DOHH2 (cell line): ENCODE results near the gene TSPAN6.
A peak's percentile ranks its signal among the peaks of the same experiment; 100 is the strongest.

Experiments
- H3F3A ChIP-seq: fragments of 200-600 bp; sonication (generic), shearing (Covaris generic); 2 replicates; pipeline ENCODE4 v1.6.0; 2016; ENCODE audit warnings: antibody characterized with exemption, mild to moderate bottlenecking; ENCODE audit not compliant: control insufficient read depth, insufficient read depth
- H3K27ac ChIP-seq: fragments of 200-600 bp; sonication (generic); 2 replicates; pipeline ENCODE4 v1.5.1; 2014; ENCODE audit warnings: low read depth, mild to moderate bottlenecking, low read length, moderate library complexity
- H3K27me3 ChIP-seq: fragments of 200-600 bp; sonication (generic); 2 replicates; pipeline ENCODE4 v1.6.1; 2014; ENCODE audit warnings: mild to moderate bottlenecking, low read length, mixed read lengths; ENCODE audit not compliant: control insufficient read depth
- H3K36me3 ChIP-seq: fragments of 200-600 bp; sonication (generic); 2 replicates; pipeline ENCODE4 v1.6.1; 2014; ENCODE audit warnings: mild to moderate bottlenecking, low read length, moderate library complexity, mixed read lengths; ENCODE audit not compliant: control insufficient read depth
- H3K4me1 ChIP-seq: fragments of 200-600 bp; sonication (generic); 2 replicates; pipeline ENCODE4 v1.6.1; 2014; ENCODE audit warnings: mild to moderate bottlenecking, low read length, mixed read lengths; ENCODE audit not compliant: control insufficient read depth
- H3K4me2 ChIP-seq: fragments of 200-600 bp; sonication (generic); 2 replicates; pipeline ENCODE4 v1.6.0; 2014; ENCODE audit warnings: mild to moderate bottlenecking, low read length, moderate library complexity
- H3K4me3 ChIP-seq: fragments of 200-600 bp; sonication (generic); 2 replicates; pipeline ENCODE4 v1.5.1; 2014; ENCODE audit warnings: mild to moderate bottlenecking, low read length, mixed read lengths
- H3K79me2 ChIP-seq: fragments of 200-600 bp; sonication (generic); 2 replicates; pipeline ENCODE4 v1.6.1; 2014; ENCODE audit warnings: mild to moderate bottlenecking, low read length, mixed read lengths; ENCODE audit not compliant: control insufficient read depth
- H3K9me2 ChIP-seq: fragments of 200-600 bp; sonication (generic); replicated peaks from 2 replicates; pipeline ENCODE4 v1.6.1; 2014; ENCODE audit warnings: mild to moderate bottlenecking, low read length, mixed read lengths; ENCODE audit not compliant: control insufficient read depth
- H3K9me3 ChIP-seq: fragments of 200-600 bp; sonication (generic); 2 replicates; pipeline ENCODE4 v1.6.1; 2014; ENCODE audit warnings: antibody characterized with exemption, low read length, mixed read lengths; ENCODE audit not compliant: control insufficient read depth, insufficient read depth
- H4K20me1 ChIP-seq: fragments of 200-600 bp; sonication (generic); 2 replicates; pipeline ENCODE4 v1.6.0; 2014; ENCODE audit warnings: low read depth, mild to moderate bottlenecking, antibody characterized with exemption, low read length, moderate library complexity; ENCODE audit not compliant: control insufficient read depth, insufficient read depth
- CTCF ChIP-seq: fragments of 200-600 bp; sonication (generic); IDR thresholded peaks from one replicate; pipeline ENCODE4 v1.5.1; 2014; ENCODE audit warnings: antibody characterized with exemption, mild to moderate bottlenecking, low read depth, low read length; ENCODE audit not compliant: poor library complexity, severe bottlenecking
- EZH2phosphoT487 ChIP-seq: fragments of 200-600 bp; sonication (generic); IDR thresholded peaks from 2 replicates; pipeline ENCODE4 v1.6.1; 2017; ENCODE audit warnings: borderline replicate concordance, mild to moderate bottlenecking, antibody characterized with exemption, low read length, moderate library complexity, mixed read lengths

TSPAN6 gene

GRCh38 chrX:100623001-100623400, 13.6 kb downstream of the TSPAN6 start:
- Histone ChIP-seq H3K79me2 (no peaks in the 10 kb centered on the region), H4K20me1 (no peaks in the 10 kb centered on the region), H3K9me2 (no peaks in the 10 kb centered on the region), H3K27ac (no peak overlapping the region), H3K4me1 (peaks cover 10% of the 10 kb centered on the region), H3K9me3 (no peaks in the 10 kb centered on the region), H3K27me3 (peaks cover 5% of the 10 kb centered on the region; the same call in 1 of the 2 replicates), H3K4me3 (no peak overlapping the region), H3F3A (no peaks in the 10 kb centered on the region; the same call in 1 of the 2 replicates), H3K36me3 (no peaks in the 10 kb centered on the region), H3K4me2 (no peak overlapping the region)
- TF ChIP-seq EZH2phosphoT487 (no peak), CTCF (no peak)

GRCh38 chrX:100615005-100615404, 21.6 kb downstream of the TSPAN6 start:
- Histone ChIP-seq H3K79me2 (no peaks in the 10 kb centered on the region), H3K9me3 (no peaks in the 10 kb centered on the region), H3K4me2 (no peak overlapping the region), H3K9me2 (no peaks in the 10 kb centered on the region), H3K4me1 (no peaks in the 10 kb centered on the region), H3K27ac (no peak overlapping the region), H3F3A (no peaks in the 10 kb centered on the region), H4K20me1 (no peaks in the 10 kb centered on the region), H3K27me3 (no peaks in the 10 kb centered on the region), H3K4me3 (no peak overlapping the region), H3K36me3 (no peaks in the 10 kb centered on the region)
- peak; percentile 27 for TF ChIP-seq CTCF
- no peak for TF ChIP-seq EZH2phosphoT487

- no peak overlapping the region for H3K4me2 ChIP-seq
- H4K20me1 ChIP-seq, result no peaks in the 10 kb centered on the region
- TF ChIP-seq EZH2phosphoT487 (no peak), CTCF (no peak)
- no peaks in the 10 kb centered on the region for H3K36me3 ChIP-seq
- no peak overlapping the region for H3K4me3 ChIP-seq
- H3K4me1 ChIP-seq, result no peaks in the 10 kb centered on the region
- no peaks in the 10 kb centered on the region for H3K79me2 ChIP-seq
- no peaks in the 10 kb centered on the region for H3K9me2 ChIP-seq
- H3K9me3 ChIP-seq, result no peaks in the 10 kb centered on the region
- no peaks in the 10 kb centered on the region for H3K27me3 ChIP-seq
- no peaks in the 10 kb centered on the region for H3F3A ChIP-seq
- no peak overlapping the region for H3K27ac ChIP-seq
Observed at GRCh38 chrX:100611951-100612350, 24.7 kb downstream of the TSPAN6 start.

- no peaks in the 10 kb centered on the region for H3K27me3 ChIP-seq
- no peak overlapping the region for H3K4me2 ChIP-seq
- no peak overlapping the region for H3K4me3 ChIP-seq
- no peaks in the 10 kb centered on the region for H3K4me1 ChIP-seq
- no peaks in the 10 kb centered on the region for H4K20me1 ChIP-seq
- H3F3A ChIP-seq, result no peaks in the 10 kb centered on the region
- no peak overlapping the region for H3K27ac ChIP-seq
- no peaks in the 10 kb centered on the region for H3K9me2 ChIP-seq
- H3K36me3 ChIP-seq, result no peaks in the 10 kb centered on the region
- H3K9me3 ChIP-seq, result no peaks in the 10 kb centered on the region
- H3K79me2 ChIP-seq, result no peaks in the 10 kb centered on the region
- TF ChIP-seq EZH2phosphoT487, result no peak
- TF ChIP-seq CTCF, result no peak
Observed at GRCh38 chrX:100609591-100609990, 27.0 kb downstream of the TSPAN6 start.
